IPS-18a (cell line): Measurements from ENCODE around the gene KIAA0753.

Experiments used
- H3K27ac ChIP-seq: one replicate; pipeline ENCODE4 v1.5.1; 2013; ENCODE audit warnings: low read length
- H3K27me3 ChIP-seq: one replicate; pipeline ENCODE4 v1.6.1; 2013; ENCODE audit warnings: mild to moderate bottlenecking, low read length; ENCODE audit not compliant: control insufficient read depth, insufficient read depth
- H3K36me3 ChIP-seq: one replicate; pipeline ENCODE4 v1.6.1; 2013; ENCODE audit warnings: low read depth, low read length; ENCODE audit not compliant: control insufficient read depth
- H3K4me1 ChIP-seq: one replicate; pipeline ENCODE4 v1.6.1; 2013; ENCODE audit warnings: low read depth, low read length; ENCODE audit not compliant: control insufficient read depth
- H3K4me3 ChIP-seq: one replicate; pipeline ENCODE4 v1.5.1; 2013; ENCODE audit warnings: low read length
- H3K9ac ChIP-seq: one replicate; pipeline ENCODE4 v1.6.1; 2013; ENCODE audit warnings: mild to moderate bottlenecking, low read length, moderate library complexity
- H3K9me3 ChIP-seq: one replicate; pipeline ENCODE4 v1.6.1; 2013; ENCODE audit warnings: low read depth, low read length; ENCODE audit not compliant: control insufficient read depth

KIAA0753 gene

DNA sequence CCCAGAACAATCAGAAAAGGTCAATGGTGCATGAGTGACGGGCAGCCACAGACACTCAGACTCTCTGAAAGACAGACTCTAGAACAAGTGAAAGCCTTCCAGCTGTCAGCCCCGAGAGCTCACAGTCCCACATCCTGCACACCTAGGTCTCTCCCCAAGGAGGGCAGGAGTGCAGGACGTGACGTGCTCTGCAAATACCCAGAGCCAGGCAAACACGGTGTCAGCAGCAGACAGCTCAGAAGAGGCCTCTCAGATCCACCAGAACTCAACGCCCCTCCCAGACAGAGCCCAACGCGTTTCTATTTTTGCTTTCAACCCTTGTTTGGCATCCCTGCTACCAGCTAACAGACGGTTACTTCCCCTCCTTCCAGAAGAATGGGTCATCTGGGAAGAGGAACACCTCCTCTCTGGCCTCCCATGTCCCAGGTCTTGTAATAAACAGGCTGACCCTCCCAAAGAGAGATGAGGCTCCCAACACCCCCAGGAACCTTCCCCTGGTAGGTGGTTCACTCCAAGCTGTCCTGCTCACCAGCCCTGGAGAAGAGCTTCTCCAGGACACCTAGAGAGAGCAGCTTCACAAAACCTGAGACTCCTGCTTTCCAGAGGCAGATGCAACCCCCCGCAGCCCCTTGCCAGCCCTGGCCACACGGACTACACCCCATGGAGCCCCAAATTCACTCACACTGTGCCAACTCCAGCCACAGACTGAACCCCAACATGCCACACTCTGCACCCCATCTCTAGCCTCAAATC is 91.8 kb downstream of the KIAA0753 start:
- H3K4me3 ChIP-seq, result no peak overlapping the region
- H3K27me3 ChIP-seq, result peaks cover 6% of the 10 kb centered on the region
- H3K9me3 ChIP-seq, result no peaks in the 10 kb centered on the region
- no peak overlapping the region for H3K9ac ChIP-seq
- H3K36me3 ChIP-seq, result no peaks in the 10 kb centered on the region
- H3K27ac ChIP-seq, result no peak overlapping the region
- H3K4me1 ChIP-seq, result no peaks in the 10 kb centered on the region

DNA sequence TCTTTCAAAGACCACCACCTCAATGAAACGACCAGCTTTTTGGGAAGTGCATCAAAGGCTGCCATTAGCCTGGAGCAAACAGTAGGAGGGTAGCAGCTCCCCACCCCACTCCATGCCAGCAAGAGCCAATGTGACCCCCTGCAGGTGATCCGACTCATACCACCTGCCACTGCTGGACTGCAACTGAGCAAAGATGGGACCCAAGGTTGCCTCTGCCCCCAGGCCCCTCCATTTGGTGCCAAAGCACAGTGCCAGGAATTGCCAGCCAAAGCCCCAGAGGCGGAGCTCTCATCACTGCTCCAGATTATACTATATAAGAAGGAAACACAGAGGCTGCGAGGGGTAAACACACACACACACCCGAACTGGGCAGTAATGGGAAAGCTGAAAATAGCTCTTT is 92.5 kb downstream of the KIAA0753 start:
- Histone ChIP-seq H3K4me3 (no peak overlapping the region), H3K4me1 (no peaks in the 10 kb centered on the region), H3K27me3 (no peaks in the 10 kb centered on the region), H3K9me3 (no peaks in the 10 kb centered on the region), H3K9ac (no peak overlapping the region), H3K27ac (no peak overlapping the region), H3K36me3 (no peaks in the 10 kb centered on the region)

DNA sequence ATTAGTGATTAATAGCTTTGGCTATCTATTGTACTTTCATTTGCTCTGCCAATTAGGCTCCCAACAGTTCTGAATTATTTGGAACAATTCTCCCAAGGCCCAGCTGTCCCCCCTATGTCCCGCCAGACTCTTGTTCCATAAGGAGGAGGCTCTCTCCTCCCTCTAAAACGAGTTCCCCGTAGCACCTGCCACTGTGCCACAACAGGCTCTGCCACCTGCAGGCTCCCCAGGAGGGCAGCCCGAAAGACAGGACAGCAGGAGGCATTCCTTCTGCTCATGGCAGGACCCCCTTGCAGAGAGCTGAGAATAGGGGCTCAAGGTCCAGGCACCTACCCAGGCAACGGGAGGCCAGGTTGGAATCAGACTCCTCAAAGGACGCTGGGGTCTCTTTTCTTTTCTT is 93.2 kb downstream of the KIAA0753 start:
- H3K27ac ChIP-seq, result no peak overlapping the region
- no peak overlapping the region for H3K9ac ChIP-seq
- no peaks in the 10 kb centered on the region for H3K4me1 ChIP-seq
- H3K36me3 ChIP-seq, result no peaks in the 10 kb centered on the region
- H3K4me3 ChIP-seq, result no peak overlapping the region
- H3K9me3 ChIP-seq, result no peaks in the 10 kb centered on the region
- no peaks in the 10 kb centered on the region for H3K27me3 ChIP-seq

DNA sequence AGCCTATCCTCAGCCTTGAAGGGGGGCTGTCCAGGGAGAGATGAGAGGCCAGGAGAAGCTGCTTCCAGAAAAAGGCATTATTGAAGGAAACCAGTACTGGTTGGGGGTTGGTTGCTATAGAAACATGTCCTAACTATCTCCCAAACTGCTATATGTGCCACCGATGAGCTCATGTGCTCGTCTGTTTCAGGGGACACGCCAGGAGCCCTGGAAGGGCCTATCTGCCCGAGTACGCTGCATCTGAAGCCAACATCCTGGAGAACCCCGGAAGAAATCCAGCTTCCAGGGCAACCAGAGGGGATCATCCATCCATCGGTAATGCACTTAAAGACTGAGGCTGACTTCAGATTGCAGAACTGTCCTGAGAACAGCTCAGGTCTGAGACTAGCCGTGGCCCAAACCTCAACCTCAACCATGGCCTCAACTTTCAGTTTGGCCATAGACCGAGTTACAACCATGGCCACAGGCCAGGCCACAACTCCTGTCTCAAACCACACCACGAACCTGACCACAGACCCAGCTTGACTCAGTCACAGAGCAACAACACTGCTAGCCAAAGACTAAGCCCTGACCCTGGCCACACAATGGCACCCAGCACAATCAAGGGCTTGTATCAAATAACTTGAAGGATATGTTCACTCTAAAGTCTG is 94.3 kb downstream of the KIAA0753 start:
- no peaks in the 10 kb centered on the region for H3K4me1 ChIP-seq
- H3K9ac ChIP-seq, result no peak overlapping the region
- no peaks in the 10 kb centered on the region for H3K9me3 ChIP-seq
- no peak overlapping the region for H3K4me3 ChIP-seq
- no peaks in the 10 kb centered on the region for H3K27me3 ChIP-seq
- no peak overlapping the region for H3K27ac ChIP-seq
- H3K36me3 ChIP-seq, result no peaks in the 10 kb centered on the region

DNA sequence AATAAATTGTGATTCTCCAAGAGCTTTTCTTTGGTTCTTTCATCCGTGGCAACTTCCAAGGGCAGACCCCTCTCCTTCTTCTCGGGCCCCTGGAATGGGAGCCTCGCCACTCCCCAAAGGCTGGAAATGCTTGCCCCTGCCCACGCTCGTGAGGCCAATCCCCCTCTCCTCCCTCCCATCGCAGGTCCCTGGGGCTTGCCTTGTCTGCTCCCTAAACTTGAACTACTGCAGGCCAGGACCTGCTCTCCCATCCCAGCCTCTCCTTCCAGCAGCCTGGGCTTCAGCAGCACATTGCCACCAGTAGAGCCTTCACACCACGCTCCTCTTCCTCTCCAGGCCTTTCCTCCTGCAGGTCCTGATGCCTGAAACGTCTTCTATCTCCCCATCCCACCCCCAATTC is 95.2 kb downstream of the KIAA0753 start:
- H3K4me1 ChIP-seq, result no peaks in the 10 kb centered on the region
- no peaks in the 10 kb centered on the region for H3K9me3 ChIP-seq
- no peaks in the 10 kb centered on the region for H3K27me3 ChIP-seq
- H3K36me3 ChIP-seq, result no peaks in the 10 kb centered on the region
- no peak overlapping the region for H3K9ac ChIP-seq
- H3K4me3 ChIP-seq, result no peak overlapping the region
- no peak overlapping the region for H3K27ac ChIP-seq

DNA sequence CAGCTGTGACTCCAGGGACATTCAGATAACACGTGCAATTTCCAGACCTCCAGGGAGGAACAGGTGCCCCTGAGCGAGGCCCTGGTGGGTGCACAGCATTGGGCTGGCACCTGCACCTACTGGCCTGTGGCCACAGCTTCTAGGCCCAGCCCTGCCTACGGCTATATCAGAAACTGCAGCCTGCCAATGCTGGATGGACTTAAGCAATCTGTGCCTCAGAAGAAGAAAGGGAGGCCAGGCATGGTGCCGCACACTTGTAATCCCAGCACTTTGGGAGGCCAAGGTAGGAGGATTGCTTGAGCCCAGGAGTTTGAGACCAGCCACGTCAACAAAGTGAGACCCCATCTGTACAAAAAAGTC is 96.5 kb downstream of the KIAA0753 start:
- H3K9ac ChIP-seq, result no peak overlapping the region
- no peak overlapping the region for H3K4me3 ChIP-seq
- no peaks in the 10 kb centered on the region for H3K36me3 ChIP-seq
- no peaks in the 10 kb centered on the region for H3K27me3 ChIP-seq
- no peaks in the 10 kb centered on the region for H3K9me3 ChIP-seq
- no peak overlapping the region for H3K27ac ChIP-seq
- H3K4me1 ChIP-seq, result peaks cover 4% of the 10 kb centered on the region

DNA sequence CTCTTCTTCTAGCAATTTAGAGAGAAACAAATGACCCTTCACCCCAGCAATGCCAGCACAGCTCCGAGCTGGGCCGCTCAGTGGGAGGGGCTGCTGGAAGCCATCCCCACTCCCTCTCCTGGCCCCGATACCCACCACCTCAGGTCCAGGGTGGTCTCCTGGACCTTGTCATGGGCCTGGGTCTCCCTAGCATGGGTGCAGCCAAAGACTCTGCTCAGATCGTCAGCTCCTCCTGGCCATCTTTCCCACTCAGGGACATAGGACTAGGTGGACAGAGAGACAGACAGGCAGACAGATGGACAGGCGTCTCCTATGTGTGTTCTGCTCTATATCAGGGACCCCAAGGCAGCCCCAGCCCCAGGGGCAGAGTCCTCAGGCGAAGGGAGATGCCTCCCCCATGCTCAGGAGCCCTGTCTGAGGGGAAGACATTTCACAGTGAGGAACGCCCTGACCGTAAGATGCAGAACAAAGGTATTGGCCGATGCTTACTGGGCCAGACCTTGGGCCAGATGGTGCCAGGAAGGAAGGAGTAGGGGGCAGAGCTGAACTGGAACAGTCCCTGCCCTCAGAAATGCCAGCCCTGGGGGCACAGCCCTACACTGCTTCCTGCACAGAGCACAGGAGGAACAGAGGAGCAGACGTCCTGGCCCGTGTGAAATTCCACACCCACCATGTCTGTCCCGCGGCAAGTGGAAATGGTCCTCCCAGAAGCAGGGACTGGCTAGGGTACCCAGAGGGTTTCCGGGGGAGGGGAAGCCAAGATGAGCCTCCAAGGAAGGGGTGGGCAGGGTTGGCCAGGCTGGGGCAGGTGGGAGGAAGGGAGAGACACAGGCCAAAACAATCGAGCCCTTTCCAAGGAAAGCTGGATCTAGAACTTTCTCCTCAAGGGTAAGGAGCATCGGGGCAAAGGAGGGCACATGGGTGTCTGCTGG is 97.2 kb downstream of the KIAA0753 start:
- no peak overlapping the region for H3K27ac ChIP-seq
- no peaks in the 10 kb centered on the region for H3K27me3 ChIP-seq
- H3K4me3 ChIP-seq, result no peak overlapping the region
- H3K36me3 ChIP-seq, result no peaks in the 10 kb centered on the region
- peaks cover 4% of the 10 kb centered on the region for H3K4me1 ChIP-seq
- no peak overlapping the region for H3K9ac ChIP-seq
- no peaks in the 10 kb centered on the region for H3K9me3 ChIP-seq

DNA sequence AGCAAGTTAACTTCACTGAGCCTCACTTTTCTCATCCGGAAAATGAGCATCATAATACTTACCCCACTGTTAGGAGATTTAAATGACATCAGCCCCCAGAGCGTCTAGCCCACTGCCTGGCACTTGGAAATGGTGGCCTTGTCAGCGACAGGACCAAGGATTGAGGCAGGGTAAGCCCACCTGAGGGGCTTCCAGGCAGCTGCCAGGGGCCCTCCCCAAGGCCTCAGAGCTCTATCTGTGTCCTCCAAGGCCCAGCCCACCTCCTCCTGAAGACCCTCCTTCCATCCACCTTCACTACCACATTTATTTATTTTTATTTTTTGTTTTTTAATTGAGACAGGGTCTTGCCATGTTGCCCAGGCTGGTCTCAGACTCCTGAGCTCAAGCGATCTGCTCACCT is 97.9 kb downstream of the KIAA0753 start:
- Histone ChIP-seq H3K36me3 (no peaks in the 10 kb centered on the region), H3K27me3 (no peaks in the 10 kb centered on the region), H3K9ac (no peak overlapping the region), H3K9me3 (no peaks in the 10 kb centered on the region), H3K27ac (no peak overlapping the region), H3K4me1 (peaks cover 4% of the 10 kb centered on the region), H3K4me3 (no peak overlapping the region)

DNA sequence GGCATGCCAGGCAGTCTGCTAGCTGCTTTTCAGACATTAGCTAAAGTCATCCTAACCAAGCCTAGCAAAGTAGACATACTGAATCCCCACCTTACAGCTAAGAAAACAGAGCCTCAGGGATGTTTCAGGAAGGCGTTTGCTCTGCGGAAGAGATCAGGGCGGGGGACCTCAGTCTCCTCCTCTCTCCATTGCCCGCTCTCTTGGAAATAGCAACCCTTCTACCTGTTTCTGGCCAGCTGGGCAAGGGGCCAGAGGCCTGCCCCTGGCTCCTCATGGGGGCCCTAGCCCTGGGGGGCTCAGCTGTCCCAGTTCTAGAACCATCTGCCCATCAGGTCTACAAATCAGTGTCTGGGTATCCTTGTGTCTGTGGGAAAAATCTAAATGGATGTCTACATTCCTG is 98.6 kb downstream of the KIAA0753 start:
- H3K27ac ChIP-seq, result no peak overlapping the region
- no peak overlapping the region for H3K4me3 ChIP-seq
- no peaks in the 10 kb centered on the region for H3K36me3 ChIP-seq
- H3K9ac ChIP-seq, result no peak overlapping the region
- no peaks in the 10 kb centered on the region for H3K27me3 ChIP-seq
- H3K4me1 ChIP-seq, result peaks cover 4% of the 10 kb centered on the region
- H3K9me3 ChIP-seq, result no peaks in the 10 kb centered on the region

DNA sequence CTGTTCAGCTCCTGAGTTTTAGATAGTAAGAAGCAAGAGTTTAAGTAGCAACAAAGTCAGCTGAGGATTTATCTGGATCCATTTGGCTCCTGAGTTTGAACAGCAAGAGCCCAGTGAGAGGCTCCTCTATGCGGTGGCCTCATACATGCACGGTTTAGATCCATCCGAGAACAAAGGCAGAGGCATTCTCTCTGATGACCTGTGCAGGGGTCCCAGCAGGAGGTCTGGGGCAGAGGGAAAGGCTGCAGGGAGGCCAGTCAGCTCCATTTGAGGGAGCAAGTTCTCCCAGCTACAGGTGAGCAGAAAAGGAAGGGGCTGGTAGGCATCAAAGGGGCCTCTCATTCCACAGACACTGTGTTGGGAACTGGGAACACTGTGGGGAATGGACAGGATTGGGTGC is 100.6 kb downstream of the KIAA0753 start:
- Histone ChIP-seq H3K36me3 (no peaks in the 10 kb centered on the region), H3K27ac (no peak overlapping the region), H3K9ac (no peak overlapping the region), H3K9me3 (no peaks in the 10 kb centered on the region), H3K4me1 (peaks cover 4% of the 10 kb centered on the region), H3K27me3 (no peaks in the 10 kb centered on the region), H3K4me3 (no peak overlapping the region)

DNA sequence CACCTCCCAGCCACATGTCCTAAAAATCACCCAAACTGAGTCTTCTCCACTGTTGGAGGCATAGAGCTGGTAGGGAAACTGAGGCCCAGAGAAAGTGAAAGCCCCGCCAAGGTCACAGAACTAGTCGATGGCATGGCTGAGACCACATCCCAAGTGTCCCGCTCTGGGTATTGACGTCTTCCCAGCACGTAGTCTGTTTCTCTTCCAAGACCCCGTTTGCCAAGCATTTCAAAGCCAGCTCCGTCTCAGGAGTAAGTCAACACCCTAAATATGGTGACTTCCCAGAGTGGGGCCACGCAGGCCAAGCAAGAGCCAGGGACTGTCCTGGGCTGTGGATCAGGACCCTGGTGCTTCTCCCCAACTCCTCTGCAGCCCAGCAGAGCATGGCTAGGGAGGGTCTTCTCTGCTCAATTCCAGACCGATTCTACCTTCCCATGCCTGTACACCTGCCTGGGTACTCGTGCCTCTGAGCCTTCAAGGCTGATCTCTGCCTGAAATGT is 103.9 kb downstream of the KIAA0753 start:
- Histone ChIP-seq H3K9me3 (no peaks in the 10 kb centered on the region), H3K27me3 (no peaks in the 10 kb centered on the region), H3K4me3 (no peak overlapping the region), H3K4me1 (peaks cover 4% of the 10 kb centered on the region), H3K36me3 (no peaks in the 10 kb centered on the region), H3K27ac (no peak overlapping the region), H3K9ac (no peak overlapping the region)
